Keratinocyte (primary cell): ENCODE results near the gene EPAS1.

Experiments used
- EZH2 ChIP-seq: IDR thresholded peaks from one replicate; pipeline ENCODE4 v1.6.1; 2012; ENCODE audit warnings: inconsistent platforms, mild to moderate bottlenecking, low read length, moderate library complexity
- TF ChIP-seq, protein P1 (sequence below), 3 experiments: IDR thresholded peaks in 1 of 3; conservative IDR thresholded peaks in 1 of 3; optimal IDR thresholded peaks in 1 of 3; 2 replicates in 2 of 3; 3 replicates in 1 of 3; pipeline versions ENCODE3 to v1.5.1; 2011; ENCODE audit warnings: low read length in 3 of 3, mild to moderate bottlenecking in 3 of 3, moderate library complexity in 2 of 3, control low read depth in 1 of 3, inconsistent platforms in 1 of 3; ENCODE audit not compliant: insufficient read depth in 2 of 3; ENCODE audit errors: extremely low read depth in 1 of 3

DNA sequence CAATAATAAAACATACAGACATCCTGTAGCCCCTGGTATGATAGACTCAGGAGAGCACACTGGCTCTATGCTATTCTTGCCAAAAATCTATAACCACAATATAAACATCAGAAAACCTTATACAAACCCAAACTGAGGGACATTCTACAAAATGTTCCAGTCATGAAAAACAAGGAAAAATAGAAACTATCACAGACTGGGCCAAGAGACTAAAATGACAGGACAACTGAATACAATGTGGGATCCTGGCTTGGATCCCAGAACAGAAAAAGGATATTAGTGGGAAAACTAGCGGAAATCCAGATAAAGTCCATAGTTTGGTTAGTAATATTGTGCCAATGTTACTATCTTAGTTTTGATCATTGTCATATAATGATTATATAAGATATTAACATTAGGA is 29.6 kb upstream of the EPAS1 start:
- TF ChIP-seq, protein P1, sequence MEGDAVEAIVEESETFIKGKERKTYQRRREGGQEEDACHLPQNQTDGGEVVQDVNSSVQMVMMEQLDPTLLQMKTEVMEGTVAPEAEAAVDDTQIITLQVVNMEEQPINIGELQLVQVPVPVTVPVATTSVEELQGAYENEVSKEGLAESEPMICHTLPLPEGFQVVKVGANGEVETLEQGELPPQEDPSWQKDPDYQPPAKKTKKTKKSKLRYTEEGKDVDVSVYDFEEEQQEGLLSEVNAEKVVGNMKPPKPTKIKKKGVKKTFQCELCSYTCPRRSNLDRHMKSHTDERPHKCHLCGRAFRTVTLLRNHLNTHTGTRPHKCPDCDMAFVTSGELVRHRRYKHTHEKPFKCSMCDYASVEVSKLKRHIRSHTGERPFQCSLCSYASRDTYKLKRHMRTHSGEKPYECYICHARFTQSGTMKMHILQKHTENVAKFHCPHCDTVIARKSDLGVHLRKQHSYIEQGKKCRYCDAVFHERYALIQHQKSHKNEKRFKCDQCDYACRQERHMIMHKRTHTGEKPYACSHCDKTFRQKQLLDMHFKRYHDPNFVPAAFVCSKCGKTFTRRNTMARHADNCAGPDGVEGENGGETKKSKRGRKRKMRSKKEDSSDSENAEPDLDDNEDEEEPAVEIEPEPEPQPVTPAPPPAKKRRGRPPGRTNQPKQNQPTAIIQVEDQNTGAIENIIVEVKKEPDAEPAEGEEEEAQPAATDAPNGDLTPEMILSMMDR (optimal IDR thresholded peaks at IDR 0.05 in 1 of 3, IDR thresholded peaks at IDR 0.05 in 1 of 3, conservative IDR thresholded peaks at IDR 0.05 in 1 of 3; ENCODE audit: extremely low read depth in 1 of 3, insufficient read depth in 2 of 3, low read length in 3 of 3): no peak
- TF ChIP-seq EZH2: no peak
